GM18507 (cell line): Measurements from ENCODE around the gene C19orf25.
A peak's percentile ranks its signal among the peaks of the same experiment; 100 is the strongest.

ENCODE experiments used
- DNase-seq: peaks from one replicate; pipeline ENCODE4 v3.0.0; 2011; ENCODE audit warnings: low read depth; ENCODE audit not compliant: insufficient read length; ENCODE audit errors: extremely low spot score
- FAIRE-seq: peaks from 2 replicates; lab custom pipeline; 2011; peaks lifted over from hg19 to GRCh38; lab: Jason Lieb, UNC

C19orf25 gene

GRCh38 chr19:1468821-1469254 is 10.2 kb downstream of the C19orf25 start:
- DNase-seq: no peak
- FAIRE-seq: no peak

- DNase-seq (no peak), FAIRE-seq (no peak)
These were observed 10.7 kb downstream of the C19orf25 start for GRCh38 chr19:1468274-1468820.

- DNase-seq: no peak
- no peak for FAIRE-seq
These were observed 11.3 kb downstream of the C19orf25 start for GRCh38 chr19:1467490-1468273.

- FAIRE-seq: no peak
- no peak for DNase-seq
These were observed 11.9 kb downstream of the C19orf25 start for GRCh38 chr19:1467215-1467489.

GRCh38 chr19:1466461-1467214 is 12.4 kb downstream of the C19orf25 start:
- DNase-seq (no peak), FAIRE-seq (no peak)

GRCh38 chr19:1466018-1466460 is 13.0 kb downstream of the C19orf25 start:
- no peak for FAIRE-seq
- DNase-seq: no peak

GRCh38 chr19:1465191-1466016 is 13.6 kb downstream of the C19orf25 start:
- FAIRE-seq (peak; percentile 49), DNase-seq (no peak)

GRCh38 chr19:1461862-1462261 is 17.2 kb downstream of the C19orf25 start:
- no peak for FAIRE-seq
- no peak for DNase-seq

- DNase-seq (no peak), FAIRE-seq (no peak)
These were observed 18.7 kb downstream of the C19orf25 start for GRCh38 chr19:1460033-1460995.

- no peak for DNase-seq
These were observed 19.5 kb downstream of the C19orf25 start for GRCh38 chr19:1459479-1459878.

GRCh38 chr19:1457892-1458291 is 21.1 kb downstream of the C19orf25 start:
- no peak for DNase-seq
- FAIRE-seq: no peak

More at GRCh38 chr19:1459479-1459878, 19.5 kb downstream of the C19orf25 start:
- FAIRE-seq: no peak

- no peak for FAIRE-seq
- no peak for DNase-seq
These were observed 21.8 kb downstream of the C19orf25 start for GRCh38 chr19:1457031-1457739.

GRCh38 chr19:1456121-1456900 is 22.7 kb downstream of the C19orf25 start:
- FAIRE-seq: no peak

GRCh38 chr19:1455336-1456120 is 23.5 kb downstream of the C19orf25 start:
- FAIRE-seq: peak; percentile 62
- DNase-seq: peak; percentile 49

More at GRCh38 chr19:1456121-1456900, 22.7 kb downstream of the C19orf25 start:
- no peak for DNase-seq

GRCh38 chr19:1455002-1455335 is 24.0 kb downstream of the C19orf25 start:
- FAIRE-seq: no peak
- DNase-seq: no peak

GRCh38 chr19:1453525-1454364 is 25.3 kb downstream of the C19orf25 start:
- no peak for FAIRE-seq
- DNase-seq: no peak
